HG02571 (cell line): ENCODE results near the gene MGAT5B.

Experiments
- ATAC-seq: cut with Tn5 transposase; IDR thresholded peaks from one replicate; pipeline ENCODE4 v1.9.1; 2021; ENCODE audit warnings: mild to moderate bottlenecking, moderate library complexity; ENCODE audit not compliant: unreplicated experiment

The MGAT5B gene

GRCh38 chr17:76924345-76925342, 56.4 kb downstream of the MGAT5B start:
- ATAC-seq, result no peak

- no peak for ATAC-seq
Observed at GRCh38 chr17:76925441-76925891, 57.3 kb downstream of the MGAT5B start.

- ATAC-seq, result no peak
Observed at GRCh38 chr17:76926237-76926866, 58.1 kb downstream of the MGAT5B start.

DNA sequence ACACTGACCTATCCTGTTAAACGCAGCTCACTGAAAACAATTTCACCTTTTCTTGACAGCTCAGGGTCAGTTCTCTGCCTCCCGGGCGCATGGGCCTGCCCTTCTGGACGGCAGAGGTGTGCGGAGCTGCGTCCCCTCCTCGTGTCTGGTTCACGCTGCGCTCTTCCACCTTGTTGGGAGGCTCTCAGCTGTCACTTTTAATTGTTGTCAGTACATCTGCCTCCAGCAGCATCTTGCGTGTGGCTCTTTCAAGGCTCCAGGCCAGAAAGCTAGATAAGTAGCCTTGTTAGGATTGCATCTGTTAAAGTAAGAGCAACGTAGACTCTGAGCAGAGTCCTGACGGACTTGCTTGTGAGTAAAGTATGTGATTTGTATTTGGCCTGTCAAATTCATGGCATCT, 59.4 kb downstream of the MGAT5B start:
- ATAC-seq, result no peak

- no peak for ATAC-seq
Observed at GRCh38 chr17:76927982-76928381, 59.8 kb downstream of the MGAT5B start.

DNA sequence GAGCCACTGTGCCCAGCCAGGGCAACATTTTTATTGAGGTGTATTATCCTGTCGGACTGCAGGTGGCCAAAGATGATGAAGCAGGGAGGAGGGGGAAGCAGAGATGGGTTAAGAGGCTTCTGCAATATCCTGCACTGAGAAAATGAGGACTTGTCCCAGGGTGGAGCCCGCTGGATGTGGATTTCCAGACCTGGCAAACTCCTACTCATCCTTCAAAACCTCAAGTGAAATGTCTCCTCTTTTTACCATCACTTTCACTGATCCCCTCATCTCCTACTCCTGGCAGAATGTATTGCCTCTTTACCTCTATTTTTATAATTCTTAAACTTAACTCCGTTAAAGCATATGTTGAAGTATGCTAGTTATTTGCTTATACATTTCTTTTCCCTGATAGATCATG, 60.9 kb downstream of the MGAT5B start:
- ATAC-seq, result no peak

DNA sequence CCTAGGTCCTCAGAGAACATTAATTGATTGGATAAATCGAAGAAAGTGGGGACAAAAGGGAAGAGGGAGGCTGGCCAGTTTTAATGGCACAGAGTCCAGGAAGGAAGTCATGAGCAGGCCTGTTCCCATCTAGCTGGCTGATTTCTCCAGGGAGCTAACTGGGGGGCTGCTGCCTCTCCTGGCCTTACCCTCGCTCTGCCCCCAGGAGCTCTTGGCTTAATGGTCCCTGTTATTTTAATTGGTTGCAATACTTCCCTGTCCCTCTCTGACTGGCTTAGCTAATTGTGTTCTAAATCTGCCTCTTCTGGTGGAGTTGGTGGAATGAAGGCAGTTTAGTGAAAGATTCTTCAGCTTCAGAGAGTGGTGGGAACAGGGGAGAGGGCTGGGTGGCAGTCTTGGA, 61.4 kb downstream of the MGAT5B start:
- ATAC-seq, result no peak

DNA sequence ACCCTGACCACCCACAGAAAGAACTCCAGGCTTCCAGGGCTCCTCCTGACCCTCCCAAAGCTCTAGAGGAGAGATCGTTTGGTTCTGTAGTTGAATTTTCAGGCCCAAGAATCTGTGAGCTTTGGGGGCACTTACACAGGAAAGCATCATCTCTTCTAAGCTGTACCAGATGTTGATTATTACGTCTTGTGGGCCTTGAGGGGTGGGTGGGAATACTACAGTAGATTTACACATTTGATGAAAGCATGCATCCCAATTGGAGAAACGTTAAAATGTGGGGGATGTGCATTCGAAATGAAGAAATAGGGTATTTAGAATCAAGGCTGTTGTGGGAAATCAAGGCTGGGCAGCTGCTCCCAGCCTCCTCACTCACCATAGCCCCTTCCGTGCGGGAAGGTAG, 61.9 kb downstream of the MGAT5B start:
- ATAC-seq, result no peak

GRCh38 chr17:76932402-76933333, 64.5 kb downstream of the MGAT5B start:
- ATAC-seq, result no peak

DNA sequence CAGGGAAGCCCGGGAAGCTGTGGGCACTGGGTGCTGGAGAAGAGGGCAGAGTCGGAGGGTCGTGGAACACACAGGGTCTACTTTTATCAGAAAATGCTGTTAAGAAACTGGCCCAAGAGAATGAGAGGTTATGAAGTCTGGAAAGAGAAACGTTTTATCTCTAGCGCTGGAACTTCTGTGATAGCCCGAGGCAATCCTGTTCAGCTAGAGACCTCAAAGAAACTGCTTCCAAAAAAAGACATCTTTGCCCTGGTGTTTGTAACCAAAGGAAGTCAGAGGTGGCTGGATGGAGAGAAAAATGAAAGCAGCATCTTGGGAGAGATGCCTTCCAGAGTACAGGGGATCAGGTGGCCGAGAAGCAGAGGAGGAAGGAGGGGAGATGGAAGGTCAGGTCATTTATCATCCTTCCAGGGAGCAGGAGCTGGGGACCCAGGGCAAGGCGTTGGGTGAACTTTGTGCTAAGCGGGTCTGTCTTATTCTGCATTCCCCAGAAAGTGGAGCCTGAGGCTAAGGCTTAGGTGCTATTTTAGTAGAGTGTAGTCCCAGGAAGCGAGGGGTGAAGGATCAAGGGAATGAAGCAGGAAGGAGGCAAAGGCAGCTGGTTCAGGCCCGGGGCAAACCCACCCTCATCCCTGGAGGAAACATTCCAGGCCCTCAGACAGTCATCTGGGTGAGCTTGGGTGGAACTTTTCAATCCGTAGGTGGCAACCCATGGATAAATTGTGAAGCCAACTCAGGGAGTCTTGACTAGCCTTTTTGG, 66.5 kb downstream of the MGAT5B start:
- no peak for ATAC-seq

GRCh38 chr17:76935331-76935730, 67.1 kb downstream of the MGAT5B start:
- ATAC-seq, result no peak

GRCh38 chr17:76937238-76937637, 69.0 kb downstream of the MGAT5B start:
- ATAC-seq, result no peak

- ATAC-seq, result no peak
Observed at GRCh38 chr17:76938009-76938408, 69.8 kb downstream of the MGAT5B start.

DNA sequence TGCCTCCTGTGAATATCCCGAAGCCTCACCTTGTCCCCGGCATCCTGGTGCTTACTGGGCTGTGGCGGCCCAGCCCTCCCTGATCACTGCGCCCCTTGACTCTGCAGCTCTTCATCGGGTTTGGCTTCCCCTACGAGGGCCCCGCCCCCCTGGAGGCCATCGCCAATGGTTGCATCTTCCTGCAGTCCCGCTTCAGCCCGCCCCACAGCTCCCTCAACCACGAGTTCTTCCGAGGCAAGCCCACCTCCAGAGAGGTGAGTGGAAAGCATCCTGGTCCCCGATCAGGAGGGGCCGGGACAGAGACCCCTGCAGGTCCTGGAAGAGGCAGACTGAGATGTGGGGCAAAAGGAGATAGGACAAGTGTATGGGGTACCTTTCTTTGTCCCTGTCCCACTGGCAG, 72.1 kb downstream of the MGAT5B start:
- no peak for ATAC-seq

DNA sequence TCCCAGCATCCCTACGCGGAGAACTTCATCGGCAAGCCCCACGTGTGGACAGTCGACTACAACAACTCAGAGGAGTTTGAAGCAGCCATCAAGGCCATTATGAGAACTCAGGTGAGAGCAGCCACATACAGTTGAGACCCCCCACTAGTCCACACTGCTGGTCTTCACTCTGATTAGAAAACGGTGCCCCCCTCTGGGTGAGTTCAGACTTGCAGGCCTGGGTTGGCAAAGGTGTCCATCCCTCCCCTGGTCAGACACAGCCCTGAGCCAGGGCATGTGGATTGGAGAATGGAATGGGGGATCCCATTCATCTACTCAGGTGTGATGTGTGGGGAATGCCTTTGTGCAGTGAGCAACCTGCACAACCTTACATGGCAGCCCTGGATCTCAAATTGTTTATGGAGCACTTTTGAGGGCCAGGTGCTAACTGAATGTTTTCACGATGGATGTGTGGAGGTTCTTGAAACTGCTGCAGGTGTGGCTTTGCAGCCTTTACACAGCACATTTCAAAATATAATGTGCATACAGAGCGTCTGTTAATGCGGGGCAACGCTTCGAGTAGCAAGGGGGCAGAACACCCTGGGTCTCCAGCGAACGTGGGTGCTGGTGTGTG, 72.6 kb downstream of the MGAT5B start:
- no peak for ATAC-seq

DNA sequence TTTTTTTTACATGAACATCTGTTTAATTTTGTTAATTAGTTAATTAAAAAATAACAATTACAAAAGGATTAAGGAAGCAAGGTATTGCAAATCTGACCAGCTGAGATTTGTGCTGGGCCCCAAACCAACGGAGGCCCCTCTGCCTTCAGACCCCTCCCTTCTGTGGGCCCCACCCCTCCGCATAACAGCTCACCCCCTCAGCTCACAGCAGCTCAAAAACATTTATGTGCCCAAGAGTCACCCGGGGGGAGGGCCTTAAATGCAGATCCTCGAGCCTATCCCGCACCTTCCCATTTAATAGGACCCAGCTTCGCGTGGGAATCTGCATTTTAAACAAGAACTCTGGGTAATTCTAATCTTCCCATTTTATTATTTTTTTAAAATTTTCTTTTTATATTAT, 75.0 kb downstream of the MGAT5B start:
- ATAC-seq, result no peak

GRCh38 chr17:76943781-76944213, 75.6 kb downstream of the MGAT5B start:
- no peak for ATAC-seq

DNA sequence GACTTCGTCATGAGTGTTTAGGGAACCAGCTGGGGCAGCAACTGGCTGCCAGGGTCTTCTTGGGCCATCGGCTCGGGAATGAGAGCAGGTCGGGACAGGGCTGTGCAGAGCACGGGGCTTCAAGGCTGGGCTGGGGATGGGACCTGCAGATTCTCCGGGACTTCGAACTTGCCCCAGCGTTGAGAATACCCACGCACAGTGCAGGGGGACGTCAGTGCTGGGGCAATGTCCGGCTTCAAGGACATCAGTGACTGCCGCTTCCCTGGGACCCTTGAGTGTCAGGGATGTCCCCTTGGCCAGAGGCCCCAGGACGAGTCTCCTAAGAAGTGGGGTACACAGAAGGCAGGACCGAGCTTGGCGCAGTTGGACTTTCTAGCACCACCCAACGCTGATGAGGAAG, 76.3 kb downstream of the MGAT5B start:
- ATAC-seq, result no peak

- ATAC-seq, result no peak
Observed at GRCh38 chr17:76946111-76946771, 78.0 kb downstream of the MGAT5B start.
